Activated CD8-positive, alpha-beta memory T cell treated with anti-CD3 and anti-CD28 coated beads, Interleukin-2, amount 50 U/mL, for 1 hour (primary cell): Measurements from ENCODE around the gene PTPRM.

Source experiments
- DNase-seq: peaks from one replicate; pipeline ENCODE4 v3.0.0-alpha.2; 2020; ENCODE audit errors: extremely low read depth

PTPRM gene

DNA sequence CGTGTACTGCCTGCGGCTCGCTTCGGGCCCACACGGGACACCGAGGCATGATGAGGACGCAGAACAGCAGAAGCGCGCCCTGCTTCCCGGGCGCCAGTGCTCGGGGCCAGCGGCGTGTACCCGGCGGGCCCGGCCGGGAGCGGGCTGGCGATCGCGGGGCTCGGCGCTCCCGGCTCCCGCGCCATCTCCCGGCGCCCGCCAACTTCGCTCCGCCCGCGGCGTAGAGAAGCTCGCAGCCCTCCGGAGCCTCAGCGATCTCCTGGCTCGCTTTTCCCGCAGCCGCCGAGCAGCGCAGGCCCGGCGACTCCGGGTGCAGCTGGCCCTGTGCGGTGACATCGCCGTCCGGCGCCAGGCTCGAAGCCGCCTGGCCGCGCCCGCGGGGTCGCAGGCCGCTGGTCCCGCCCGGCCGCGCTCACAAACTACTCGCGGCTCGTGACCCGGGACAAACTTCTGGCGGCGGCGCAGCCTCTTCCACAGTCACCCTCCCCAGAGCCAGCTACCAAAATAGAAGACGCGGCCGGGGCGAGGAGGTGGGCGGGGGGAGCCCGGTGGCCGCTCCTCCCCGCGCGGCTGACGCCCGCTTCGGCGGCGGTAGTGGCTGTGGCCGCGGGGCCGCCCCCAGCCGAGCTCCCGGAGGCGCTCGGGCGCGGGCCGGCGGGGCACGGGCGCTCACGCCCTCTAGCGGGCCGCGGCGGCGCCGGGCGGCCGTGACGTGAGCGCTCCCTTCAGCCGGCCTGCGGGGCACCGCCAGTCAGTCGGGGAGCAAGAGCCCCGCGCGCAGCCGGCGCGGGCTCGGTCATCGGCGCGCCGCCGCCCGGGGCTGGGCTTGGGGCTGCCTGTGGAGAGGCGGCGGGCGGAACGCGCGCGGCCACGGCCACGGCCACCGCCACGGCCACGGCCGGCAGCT, at the start of gene PTPRM:
Gene PTPRM, plus strand, starts transcription at position 750 of the 907 bp plus-strand sequence. CDS start 503 bp downstream, outside the sequence.
- DNase-seq = no peak

- no peak for DNase-seq
Observed at GRCh38 chr18:7517852-7518251, 49.3 kb upstream of the PTPRM start.

GRCh38 chr18:7520200-7520785, 46.8 kb upstream of the PTPRM start:
- DNase-seq = no peak

- no peak for DNase-seq
Observed at GRCh38 chr18:7521226-7521856, 45.8 kb upstream of the PTPRM start.

GRCh38 chr18:7523772-7524171, 43.3 kb upstream of the PTPRM start:
- no peak for DNase-seq

- no peak for DNase-seq
Observed at GRCh38 chr18:7524786-7525185, 42.3 kb upstream of the PTPRM start.

GRCh38 chr18:7532942-7533341, 34.2 kb upstream of the PTPRM start:
- DNase-seq = no peak

DNA sequence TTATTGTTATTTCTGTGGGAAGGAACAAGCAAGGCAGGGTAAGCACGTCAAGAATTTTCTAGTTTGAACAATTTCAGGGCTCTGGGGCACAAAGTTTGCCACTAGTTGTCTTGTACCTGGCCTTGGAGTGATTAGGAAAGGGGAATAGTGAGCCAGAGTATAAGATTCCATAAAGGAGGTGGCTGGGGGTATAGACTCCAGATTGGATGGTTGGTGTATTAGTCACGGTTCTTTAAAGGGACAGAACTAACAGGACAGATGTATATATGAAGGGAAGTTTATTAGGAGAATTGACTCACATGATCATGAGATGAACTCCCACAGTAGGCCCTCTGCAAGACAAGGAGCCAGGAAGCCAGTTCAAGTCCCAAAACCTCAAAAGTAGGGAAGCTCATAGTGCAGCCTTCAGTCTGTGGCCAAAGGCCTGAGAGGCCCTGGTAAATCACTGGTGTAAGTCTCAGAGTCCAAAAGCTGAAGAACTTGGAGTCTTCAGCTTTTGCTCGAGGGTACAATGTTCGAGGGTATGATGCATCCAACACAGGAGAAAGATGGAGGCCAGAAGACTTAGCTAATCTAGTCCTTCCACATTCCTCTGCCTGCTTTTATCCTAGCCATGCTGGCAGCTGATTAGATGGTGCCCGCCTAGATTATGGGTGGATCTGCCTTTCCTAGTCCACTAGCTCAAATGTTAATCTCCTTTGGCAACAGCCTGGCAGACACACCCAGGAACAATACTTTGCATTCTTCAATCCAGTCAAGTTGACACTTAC, 31.5 kb upstream of the PTPRM start:
- DNase-seq = no peak

DNA sequence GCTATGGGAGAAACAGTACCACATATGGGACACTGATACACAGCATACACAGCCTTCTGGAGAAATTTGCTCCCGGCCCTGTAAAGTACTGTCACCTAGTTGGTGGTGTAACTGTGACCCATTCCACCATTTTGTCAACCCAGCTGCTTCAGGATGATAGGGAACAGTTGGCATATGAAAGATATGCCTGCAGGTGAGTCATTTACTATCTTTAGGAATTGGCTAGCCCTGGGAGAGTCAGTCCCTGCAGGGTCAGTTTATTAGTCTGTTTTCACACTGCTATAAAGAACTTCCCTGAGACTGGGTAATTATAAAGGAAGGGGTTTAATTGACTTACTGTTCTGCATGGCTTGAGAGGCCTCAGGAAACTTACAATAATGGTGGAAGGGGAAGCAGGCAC, 30.0 kb upstream of the PTPRM start:
- DNase-seq = no peak

- no peak for DNase-seq
Observed at GRCh38 chr18:7541835-7542234, 25.3 kb upstream of the PTPRM start.

DNA sequence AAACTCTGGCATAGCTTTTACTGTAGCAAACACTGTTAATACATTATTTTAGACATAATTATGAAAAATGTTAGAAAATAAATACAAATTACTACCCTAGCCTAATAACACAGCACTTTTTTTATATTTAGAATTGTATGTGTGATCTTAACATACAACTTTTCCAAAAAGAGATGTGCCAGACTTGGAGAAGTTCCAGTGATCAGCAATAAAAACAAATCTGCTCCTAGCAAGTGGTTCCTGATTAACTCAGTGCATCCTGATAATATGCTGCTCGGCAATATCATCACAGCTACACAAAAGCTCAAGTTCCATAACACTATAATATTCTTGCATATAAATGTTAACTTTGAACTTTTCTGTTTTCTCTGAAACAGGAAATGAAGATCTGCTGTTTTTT, 22.4 kb upstream of the PTPRM start:
- no peak for DNase-seq

GRCh38 chr18:7545734-7546133, 21.4 kb upstream of the PTPRM start:
- no peak for DNase-seq

DNA sequence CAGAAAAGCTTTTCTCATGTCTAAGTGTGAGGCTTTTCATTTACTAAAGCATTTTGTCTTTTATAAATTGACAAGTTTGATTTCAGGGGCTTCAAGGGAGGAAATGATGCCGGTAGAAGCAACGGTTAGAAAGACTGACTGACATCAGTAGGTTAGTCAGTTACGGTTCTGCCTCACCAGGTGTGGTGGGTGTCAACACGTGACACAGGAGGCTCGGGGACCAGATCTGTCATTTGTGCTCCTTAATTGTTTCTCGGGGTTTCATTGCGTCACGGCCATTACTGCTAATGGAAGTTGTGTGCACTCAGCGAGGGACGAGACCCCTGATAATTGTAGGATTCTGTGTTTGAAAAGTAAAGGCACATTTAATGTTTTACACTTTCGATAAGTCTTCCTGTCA, 18.9 kb upstream of the PTPRM start:
- DNase-seq = no peak

GRCh38 chr18:7548721-7549120, 18.4 kb upstream of the PTPRM start:
- DNase-seq = no peak

DNA sequence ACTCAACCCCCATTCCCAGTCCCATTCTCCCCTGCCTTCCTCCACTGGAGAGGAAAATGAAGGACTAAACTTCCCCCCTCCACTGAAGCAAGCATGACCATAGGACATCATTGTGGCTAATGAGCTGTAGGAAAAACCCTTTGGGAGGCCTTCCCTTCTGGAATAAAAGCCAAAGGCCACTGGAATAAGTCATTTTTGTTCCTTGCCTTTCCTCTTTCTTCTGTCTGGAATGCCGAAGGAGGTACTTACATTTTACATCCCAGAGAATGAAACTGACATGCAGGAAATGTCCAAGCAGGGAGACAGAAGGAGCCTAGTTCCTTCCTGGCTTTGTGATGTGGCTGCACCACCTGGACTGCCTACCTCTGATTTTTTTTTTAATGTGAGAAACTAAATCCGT, 9.1 kb upstream of the PTPRM start:
- no peak for DNase-seq

DNA sequence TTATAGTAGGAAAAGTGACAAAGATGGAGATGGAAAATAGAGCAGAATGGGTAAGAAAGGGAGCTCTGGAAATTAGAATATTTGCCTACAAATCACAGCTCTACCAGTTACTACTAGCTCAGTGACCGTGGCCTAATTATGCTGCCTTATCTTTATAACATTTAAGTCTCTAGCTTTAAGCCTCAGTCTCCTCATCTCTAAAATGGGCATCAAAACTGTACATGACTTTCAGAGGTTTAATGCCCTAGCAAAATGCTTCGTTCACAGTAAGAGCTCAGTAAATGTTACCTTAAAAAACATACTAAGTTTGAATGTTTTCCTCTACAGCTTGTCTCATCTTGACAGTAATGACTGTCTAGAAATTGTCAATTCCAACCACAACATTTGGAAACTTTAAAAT, 8.3 kb upstream of the PTPRM start:
- no peak for DNase-seq

DNA sequence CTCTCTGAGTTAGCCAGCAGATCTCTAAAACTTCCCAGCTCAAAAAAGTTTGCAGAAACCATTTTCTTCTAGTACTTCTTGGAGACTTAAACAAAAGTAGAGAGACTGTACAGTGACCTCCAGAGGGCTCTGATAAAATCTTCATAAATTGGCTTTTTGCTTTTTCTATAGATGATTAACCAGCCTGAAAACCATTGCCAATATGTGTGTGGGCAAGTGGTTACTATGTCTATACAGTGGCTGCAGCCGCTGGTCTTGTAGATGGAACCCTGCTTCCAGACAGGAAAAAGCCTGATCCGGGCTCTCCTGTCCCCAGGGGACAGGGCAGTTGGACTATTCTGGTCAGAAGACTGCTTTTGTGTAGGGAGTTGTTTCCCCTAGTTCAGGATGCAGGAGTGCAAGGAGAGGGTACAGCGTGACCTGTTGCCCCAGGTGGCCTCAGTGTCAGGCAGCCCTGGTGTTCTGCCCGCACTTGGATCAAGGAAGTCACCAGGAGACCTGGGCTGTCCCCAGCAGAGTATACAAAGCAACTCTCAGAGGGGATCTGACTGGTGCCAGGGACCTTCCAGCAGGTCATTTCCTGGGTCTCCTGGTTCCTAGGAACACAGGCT, 7.3 kb upstream of the PTPRM start:
- no peak for DNase-seq

DNA sequence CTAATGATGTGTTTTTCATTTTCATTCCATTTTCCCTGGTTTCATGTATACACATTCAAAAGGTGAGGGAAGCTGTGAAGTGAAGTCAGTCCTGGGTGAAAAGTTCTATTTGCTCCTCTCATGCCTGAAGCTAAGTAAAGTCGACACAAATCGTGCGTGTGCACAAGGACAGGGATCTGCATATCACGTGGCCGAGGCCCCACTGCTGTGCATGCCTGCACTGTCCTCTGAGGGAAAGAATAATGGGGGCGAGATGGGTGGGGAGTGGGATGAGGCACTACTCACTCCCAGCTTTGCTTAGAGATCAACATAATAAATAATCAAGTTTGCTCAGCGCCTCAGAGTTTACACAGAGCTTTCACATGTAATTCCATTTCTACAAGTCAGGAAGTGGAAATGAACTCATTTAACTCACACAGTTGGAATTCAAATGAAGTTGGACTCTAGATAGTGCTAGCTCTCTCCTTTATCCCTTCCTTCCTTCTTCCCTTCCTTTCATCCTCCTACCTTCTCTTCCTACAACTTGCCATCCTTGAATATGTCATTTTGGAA, 5.1 kb upstream of the PTPRM start:
- no peak for DNase-seq

DNA sequence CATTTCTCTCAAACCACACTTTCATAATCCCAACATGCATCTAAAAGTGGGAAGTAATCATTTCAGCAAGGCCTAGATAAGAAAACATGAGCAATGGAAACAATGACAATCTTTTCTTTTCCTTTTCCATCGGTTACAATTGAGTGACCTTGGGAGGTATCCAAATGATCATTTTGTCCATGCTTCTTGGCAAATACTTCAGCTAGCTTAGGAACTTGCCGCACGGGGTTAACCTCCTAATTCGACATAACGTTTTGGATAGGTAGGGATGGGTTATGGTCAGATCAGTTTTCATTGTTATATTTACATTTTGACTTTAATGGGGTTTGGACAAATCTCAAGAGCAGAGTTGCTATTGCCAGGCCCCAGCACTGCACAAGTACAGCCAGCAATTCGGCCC, 4.6 kb upstream of the PTPRM start:
- DNase-seq = no peak

DNA sequence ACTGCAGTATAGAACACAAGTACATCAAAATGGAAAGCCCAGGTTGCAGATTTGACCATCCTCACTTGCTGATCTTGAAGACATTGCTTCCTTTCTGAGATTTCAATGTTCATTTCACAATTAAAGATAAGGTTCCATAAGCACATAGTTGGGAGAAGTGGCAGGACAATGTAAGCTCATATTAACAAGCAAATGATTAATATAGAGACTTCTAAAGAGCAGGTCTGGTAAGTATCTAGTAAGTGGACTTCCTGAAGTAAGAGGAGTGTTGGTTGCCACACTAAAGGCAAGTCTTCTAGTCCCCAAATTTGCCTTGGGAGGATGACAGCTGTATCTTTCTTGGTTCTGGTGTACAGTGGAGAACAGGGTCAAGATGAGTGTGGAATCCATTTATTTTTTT, 1.4 kb upstream of the PTPRM start:
- no peak for DNase-seq

DNA sequence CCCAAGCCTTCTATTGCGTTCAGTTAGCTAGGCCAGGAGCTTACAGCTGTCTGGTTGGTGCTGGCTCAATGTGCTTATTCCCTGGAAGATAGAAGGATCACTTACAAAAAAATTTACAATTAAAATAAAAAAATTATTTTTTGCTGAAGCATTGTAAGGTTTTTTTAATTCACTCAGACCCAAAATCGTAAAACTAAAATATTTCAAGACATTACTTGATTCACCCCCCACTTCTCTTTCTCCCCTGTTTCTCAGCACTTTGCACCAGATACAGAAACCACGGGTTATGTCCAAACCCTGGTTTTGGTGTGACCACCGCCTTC, 911 bp upstream of the PTPRM start:
- DNase-seq = no peak
